H1 (cell line): ENCODE measurements around the gene STK40. TPM values are rescaled to one million over a fixed set of nuclear protein-coding genes. Genes with fewer than 3 reads are reported as not detected.

Experiments used
- CHD7 ChIP-seq: fragments of 300-600 bp; sonication (generic); IDR thresholded peaks from 2 replicates; pipeline ENCODE4 v1.7.1; 2012; ENCODE audit warnings: low read length, moderate library complexity, mild to moderate bottlenecking, inconsistent platforms; ENCODE audit not compliant: insufficient replicate concordance
- POLR2A ChIP-seq, 2 experiments: IDR thresholded peaks; 1 replicate in 1 of 2; 2 replicates in 1 of 2; pipeline ENCODE4 v1.6.1; 2011; ENCODE audit warnings: low read depth in 2 of 2, low read length in 2 of 2, mild to moderate bottlenecking in 2 of 2; ENCODE audit errors: control extremely low read depth in 1 of 2
- polyA plus RNA-seq, 7 experiments: library from polyadenylated mRNA; depleted of rRNA in 3 of 7; stranded (reverse) in 5 of 7; unstranded in 2 of 7; fragments of >200 nt in 5 of 7; fragments of 200-250 nt in 2 of 7; gene quantifications; 1 replicate in 5 of 7; 2 replicates in 1 of 7; 4 replicates in 1 of 7; pipeline versions ENCODE4 v1.2.1 to v1.2.3, GENCODE V29; 2011 to 2013; ENCODE audit warnings: missing spikeins in 2 of 7, mixed read lengths in 2 of 7
- total RNA-seq: library from RNA; stranded (reverse); fragmentation: NEBNext Ultra II Directional; extraction: Animal tissue kit (Norgen Biotek cat#: 25700); gene quantifications from 2 replicates; pipeline ENCODE4 v1.2.1, GENCODE V29; 2021

Gene STK40
- total and polyA plus RNA-seq, 2 of the 8 experiments (the other 6 are each of a cell fraction or from before 2014, with no cell fraction given) = 13.6 to 28.6 TPM

GRCh38 chr1:36381405-36381804 lies 4.3 kb downstream of the STK40 start (continued):
- TF ChIP-seq CHD7 = no peak
- no peak for TF ChIP-seq POLR2A (IDR thresholded peaks at IDR 0.05; ENCODE audit: control extremely low read depth in 1 of 2, low read depth in 2 of 2, low read length in 2 of 2)
